ENCODE results near the gene RNPEPL1. TPM values are rescaled to one million over a fixed set of nuclear protein-coding genes. Genes with fewer than 3 reads are reported as not detected.
A peak's percentile ranks its signal among the peaks of the same experiment; 100 is the strongest.

RNPEPL1 gene
- total RNA-seq, 1 donor from 2014 or later, result 59.1 TPM

DNA sequence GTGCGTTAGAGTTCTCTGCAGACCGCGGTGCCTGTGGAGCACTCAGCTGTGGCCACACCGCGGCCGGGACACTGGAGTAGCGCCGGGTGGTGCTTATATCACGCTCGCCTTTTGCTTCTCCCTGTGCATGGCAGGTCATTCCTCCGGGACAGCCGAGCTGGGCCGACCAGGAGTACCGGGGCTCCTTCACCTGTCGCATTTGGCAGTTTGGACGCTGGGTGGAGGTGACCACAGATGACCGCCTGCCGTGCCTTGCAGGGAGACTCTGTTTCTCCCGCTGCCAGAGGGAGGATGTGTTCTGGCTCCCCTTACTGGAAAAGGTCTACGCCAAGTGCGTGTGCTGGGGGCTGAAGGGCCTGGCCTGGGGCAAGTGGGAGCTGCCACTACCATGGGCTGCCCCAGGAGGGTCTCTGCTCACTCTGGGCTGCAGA is 22.4 kb downstream of the RNPEPL1 start:
- no peaks in the 10 kb centered on the region for H3K27me3 Mint-ChIP-seq
- intact Hi-C loops (cut with micrococcal nuclease), result no loop called here
- peaks cover 20% of the 10 kb centered on the region for H3K4me1 Mint-ChIP-seq
- peaks cover 17% of the 10 kb centered on the region for H3K36me3 Mint-ChIP-seq (ENCODE audit: low read depth)
- no peak for DNase-seq
- no peak overlapping the region for H3K27ac Mint-ChIP-seq
- no peaks in the 10 kb centered on the region for H3K9me3 Mint-ChIP-seq
- H3K4me3 Mint-ChIP-seq, result no peak overlapping the region

- Mint-ChIP-seq H3K4me1 (peaks cover 20% of the 10 kb centered on the region), H3K27me3 (no peaks in the 10 kb centered on the region), H3K4me3 (no peak overlapping the region), H3K36me3 (ENCODE audit: low read depth) (peaks cover 19% of the 10 kb centered on the region), H3K27ac (no peak overlapping the region), H3K9me3 (no peaks in the 10 kb centered on the region)
- intact Hi-C loops (cut with micrococcal nuclease), result no loop called here
- no peak for DNase-seq
Measured at GRCh38 chr2:240591226-240591625, 22.9 kb downstream of the RNPEPL1 start.

- no peak overlapping the region for H3K4me3 Mint-ChIP-seq
- no peak overlapping the region for H3K27ac Mint-ChIP-seq
- intact Hi-C loops (cut with micrococcal nuclease), result no loop called here
- no peak for DNase-seq
- H3K4me1 Mint-ChIP-seq, result peaks cover 20% of the 10 kb centered on the region
- no peaks in the 10 kb centered on the region for H3K27me3 Mint-ChIP-seq
- no peaks in the 10 kb centered on the region for H3K9me3 Mint-ChIP-seq
- H3K36me3 Mint-ChIP-seq (ENCODE audit: low read depth), result peaks cover 19% of the 10 kb centered on the region
Measured at GRCh38 chr2:240591784-240592183, 23.5 kb downstream of the RNPEPL1 start.

DNA sequence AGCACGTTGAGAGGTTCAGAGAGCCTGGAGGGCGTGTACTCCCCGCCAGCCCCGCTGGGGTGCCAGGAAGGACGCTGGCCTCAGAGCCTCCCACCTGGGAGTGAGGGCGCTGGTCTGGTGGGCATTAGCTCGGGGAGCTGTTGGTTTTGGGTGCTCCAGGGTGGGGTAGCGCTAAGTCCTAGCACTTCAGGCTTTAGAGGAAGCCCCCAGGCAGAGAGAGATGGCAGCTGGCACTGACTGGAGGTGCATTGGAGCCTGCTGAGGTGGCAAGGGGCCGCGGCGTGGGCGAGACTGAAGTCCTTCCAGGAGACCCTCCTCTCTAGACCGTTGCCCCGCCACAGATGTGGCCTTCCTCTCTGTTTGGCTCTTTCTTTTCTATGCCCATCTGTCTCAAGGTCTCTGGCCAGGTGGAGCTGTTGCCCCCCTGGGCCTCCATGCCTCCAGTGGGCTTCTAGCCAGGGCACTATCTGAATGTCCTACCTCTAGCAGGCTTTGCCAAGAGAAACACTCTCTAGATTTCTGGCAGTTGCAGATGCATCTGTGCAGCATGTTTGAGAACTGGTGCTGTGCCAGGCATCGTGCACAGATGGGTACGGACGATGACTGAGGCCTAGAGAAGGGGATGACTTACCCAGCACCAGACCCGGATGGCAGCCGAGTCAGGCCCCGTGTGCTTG is 24.9 kb downstream of the RNPEPL1 start:
- Mint-ChIP-seq H3K9me3 (no peaks in the 10 kb centered on the region), H3K27me3 (no peaks in the 10 kb centered on the region), H3K36me3 (ENCODE audit: low read depth) (peaks cover 17% of the 10 kb centered on the region), H3K27ac (no peak overlapping the region), H3K4me1 (peaks cover 11% of the 10 kb centered on the region), H3K4me3 (no peak overlapping the region)
- DNase-seq, result no peak
- intact Hi-C loops (cut with micrococcal nuclease), result no loop called here

DNA sequence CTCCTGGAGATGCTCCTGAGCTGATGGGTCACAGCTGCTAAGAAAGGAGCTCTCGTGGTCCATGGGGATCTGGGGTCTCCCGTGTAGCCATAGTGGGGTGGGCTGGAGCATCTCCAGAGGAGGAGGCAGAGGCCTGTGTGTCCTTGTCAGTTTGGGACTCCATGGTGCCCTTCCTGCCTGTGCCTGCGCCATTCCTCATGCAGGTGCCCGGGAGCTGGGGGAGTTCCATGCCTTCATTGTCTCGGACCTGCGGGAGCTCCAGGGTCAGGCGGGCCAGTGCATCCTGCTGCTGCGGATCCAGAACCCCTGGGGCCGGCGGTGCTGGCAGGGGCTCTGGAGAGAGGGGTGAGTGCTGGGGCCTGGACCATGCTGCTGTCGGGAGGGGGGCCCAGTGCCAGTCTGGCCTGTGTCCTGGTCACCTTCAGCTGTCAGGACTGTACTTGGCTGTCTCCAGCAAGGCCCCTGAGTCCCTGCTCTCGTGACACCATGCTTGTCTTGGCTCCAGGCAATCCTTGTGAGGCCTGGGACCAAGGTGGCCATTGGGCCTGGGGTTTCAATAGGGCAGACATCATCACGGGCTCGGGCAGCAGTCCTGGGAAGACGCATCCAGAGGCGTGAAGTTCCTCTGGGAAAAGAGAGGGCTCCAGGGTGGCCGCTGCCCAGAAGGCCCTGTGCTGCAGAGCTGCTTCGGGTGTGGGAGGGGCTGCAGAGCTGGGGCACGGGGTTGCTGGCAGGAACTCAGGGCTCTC is 25.6 kb downstream of the RNPEPL1 start:
- H3K27me3 Mint-ChIP-seq, result no peaks in the 10 kb centered on the region
- no peaks in the 10 kb centered on the region for H3K9me3 Mint-ChIP-seq
- H3K27ac Mint-ChIP-seq, result no peak overlapping the region
- H3K4me3 Mint-ChIP-seq, result no peak overlapping the region
- H3K36me3 Mint-ChIP-seq (ENCODE audit: low read depth), result peaks cover 14% of the 10 kb centered on the region
- intact Hi-C loops (cut with micrococcal nuclease), result no loop called here
- peaks cover 4% of the 10 kb centered on the region for H3K4me1 Mint-ChIP-seq
- no peak for DNase-seq

GRCh38 chr2:240594511-240595380 is 26.5 kb downstream of the RNPEPL1 start:
- H3K36me3 Mint-ChIP-seq (ENCODE audit: low read depth), result peaks cover 15% of the 10 kb centered on the region
- H3K4me1 Mint-ChIP-seq, result peaks cover 2% of the 10 kb centered on the region
- intact Hi-C loops (cut with micrococcal nuclease), result no loop called here
- no peak for DNase-seq
- no peaks in the 10 kb centered on the region for H3K9me3 Mint-ChIP-seq
- no peak overlapping the region for H3K4me3 Mint-ChIP-seq
- no peaks in the 10 kb centered on the region for H3K27me3 Mint-ChIP-seq
- H3K27ac Mint-ChIP-seq, result no peak overlapping the region

DNA sequence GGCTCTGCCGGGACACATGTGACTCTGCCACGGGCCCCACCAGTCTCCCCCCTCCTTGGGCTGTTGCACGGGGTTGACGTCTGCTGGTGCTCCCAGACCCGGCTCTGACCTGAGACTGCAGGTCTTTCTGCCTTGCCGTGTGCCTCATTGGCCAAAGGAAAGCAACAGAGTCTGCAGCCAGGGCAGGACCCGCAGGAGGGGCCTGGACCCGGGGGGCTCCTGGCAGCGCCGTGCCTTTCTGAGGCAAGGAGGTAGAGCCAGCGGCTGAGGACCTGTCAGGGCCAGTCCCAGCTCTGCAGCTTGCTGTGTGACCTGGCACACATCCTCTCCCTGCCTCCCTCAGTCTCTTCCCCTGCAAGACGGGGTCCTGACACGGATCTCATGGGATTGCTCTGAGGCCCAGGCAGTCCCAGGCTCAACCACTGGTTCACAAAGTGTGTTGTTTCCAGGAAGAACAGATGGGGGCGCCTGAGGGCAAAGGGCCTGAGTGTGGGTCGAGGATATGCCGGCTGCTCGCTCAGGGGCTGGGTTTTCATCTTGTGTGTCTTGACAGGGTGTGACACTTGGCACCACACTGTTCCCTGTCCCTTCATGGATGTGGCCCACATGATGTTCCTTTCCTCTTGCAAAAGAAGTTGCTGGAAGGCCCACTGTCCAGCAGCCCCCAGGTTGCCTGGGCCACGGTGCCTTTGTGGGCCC is 27.2 kb downstream of the RNPEPL1 start:
- DNase-seq, result peak; percentile 88
- Mint-ChIP-seq H3K4me3 (no peak overlapping the region), H3K27me3 (no peaks in the 10 kb centered on the region), H3K27ac (no peak overlapping the region), H3K36me3 (ENCODE audit: low read depth) (peaks cover 18% of the 10 kb centered on the region), H3K9me3 (no peaks in the 10 kb centered on the region), H3K4me1 (peaks cover 4% of the 10 kb centered on the region)
- intact Hi-C loops (cut with micrococcal nuclease), result no loop called here

- DNase-seq, result no peak
- no peaks in the 10 kb centered on the region for H3K27me3 Mint-ChIP-seq
- no peak overlapping the region for H3K4me3 Mint-ChIP-seq
- H3K27ac Mint-ChIP-seq, result no peak overlapping the region
- no peaks in the 10 kb centered on the region for H3K9me3 Mint-ChIP-seq
- intact Hi-C loops (cut with micrococcal nuclease), result no loop called here
- peaks cover 4% of the 10 kb centered on the region for H3K4me1 Mint-ChIP-seq
- H3K36me3 Mint-ChIP-seq (ENCODE audit: low read depth), result peaks cover 16% of the 10 kb centered on the region
Measured at GRCh38 chr2:240596080-240596460, 27.8 kb downstream of the RNPEPL1 start.

DNA sequence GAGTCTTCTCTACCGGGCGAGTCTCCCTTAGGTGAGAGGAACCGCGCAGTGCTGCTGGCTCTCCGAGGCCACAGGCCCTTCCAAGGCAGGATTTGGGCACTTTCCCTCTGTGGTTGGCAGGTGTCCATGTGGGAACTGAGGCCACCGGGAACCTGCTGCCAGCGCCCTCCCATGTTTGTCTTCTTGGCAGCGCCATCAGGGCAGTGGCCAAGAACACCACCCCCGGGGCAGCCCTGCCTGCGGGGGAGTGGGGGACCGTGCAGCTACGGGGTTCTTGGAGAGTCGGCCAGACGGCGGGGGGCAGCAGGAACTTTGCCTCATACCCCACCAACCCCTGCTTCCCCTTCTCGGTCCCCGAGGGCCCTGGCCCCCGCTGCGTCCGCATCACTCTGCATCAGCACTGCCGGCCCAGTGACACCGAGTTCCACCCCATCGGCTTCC is 28.2 kb downstream of the RNPEPL1 start:
- no peak overlapping the region for H3K4me3 Mint-ChIP-seq
- no peak overlapping the region for H3K27ac Mint-ChIP-seq
- DNase-seq, result no peak
- peaks cover 4% of the 10 kb centered on the region for H3K4me1 Mint-ChIP-seq
- H3K9me3 Mint-ChIP-seq, result no peaks in the 10 kb centered on the region
- no peaks in the 10 kb centered on the region for H3K27me3 Mint-ChIP-seq
- intact Hi-C loops (cut with micrococcal nuclease), result no loop called here
- H3K36me3 Mint-ChIP-seq (ENCODE audit: low read depth), result peaks cover 12% of the 10 kb centered on the region

- no peaks in the 10 kb centered on the region for H3K27me3 Mint-ChIP-seq
- H3K27ac Mint-ChIP-seq, result no peak overlapping the region
- peaks cover 4% of the 10 kb centered on the region for H3K4me1 Mint-ChIP-seq
- no peaks in the 10 kb centered on the region for H3K9me3 Mint-ChIP-seq
- peaks cover 11% of the 10 kb centered on the region for H3K36me3 Mint-ChIP-seq (ENCODE audit: low read depth)
- DNase-seq, result no peak
- intact Hi-C loops (cut with micrococcal nuclease), result no loop called here
- H3K4me3 Mint-ChIP-seq, result no peak overlapping the region
Measured at GRCh38 chr2:240597054-240597418, 28.8 kb downstream of the RNPEPL1 start.

GRCh38 chr2:240597419-240598181 is 29.3 kb downstream of the RNPEPL1 start:
- no peaks in the 10 kb centered on the region for H3K9me3 Mint-ChIP-seq
- peaks cover 4% of the 10 kb centered on the region for H3K4me1 Mint-ChIP-seq
- intact Hi-C loops (cut with micrococcal nuclease), result no loop called here
- H3K27ac Mint-ChIP-seq, result no peak overlapping the region
- H3K27me3 Mint-ChIP-seq, result no peaks in the 10 kb centered on the region
- DNase-seq, result no peak
- H3K4me3 Mint-ChIP-seq, result no peak overlapping the region
- peaks cover 7% of the 10 kb centered on the region for H3K36me3 Mint-ChIP-seq (ENCODE audit: low read depth)

GRCh38 chr2:240598311-240598911 is 30.1 kb downstream of the RNPEPL1 start:
- Mint-ChIP-seq H3K36me3 (ENCODE audit: low read depth) (peaks cover 6% of the 10 kb centered on the region), H3K9me3 (no peaks in the 10 kb centered on the region), H3K27ac (no peak overlapping the region), H3K27me3 (no peaks in the 10 kb centered on the region), H3K4me1 (peaks cover 4% of the 10 kb centered on the region), H3K4me3 (no peak overlapping the region)
- intact Hi-C loops (cut with micrococcal nuclease), result no loop called here
- no peak for DNase-seq

- Mint-ChIP-seq H3K9me3 (no peaks in the 10 kb centered on the region), H3K27ac (no peak overlapping the region), H3K36me3 (ENCODE audit: low read depth) (peaks cover 6% of the 10 kb centered on the region), H3K4me3 (no peak overlapping the region), H3K4me1 (peaks cover 4% of the 10 kb centered on the region), H3K27me3 (no peaks in the 10 kb centered on the region)
- intact Hi-C loops (cut with micrococcal nuclease), result no loop called here
- no peak for DNase-seq
Measured at GRCh38 chr2:240599141-240599583, 30.9 kb downstream of the RNPEPL1 start.
